22Rv1 (cell line): ENCODE measurements around the gene SLC35E3.

Experiments
- ZFX ChIP-seq: fragments of 450-650 bp; IDR thresholded peaks from 2 replicates; pipeline ENCODE4 v1.6.1; 2017; ENCODE audit warnings: antibody characterized with exemption, borderline replicate concordance
- TF ChIP-seq, protein P1 (sequence below): fragments of 450-650 bp; IDR thresholded peaks from 2 replicates; pipeline ENCODE4 v1.5.1; 2017; ENCODE audit warnings: mild to moderate bottlenecking

DNA sequence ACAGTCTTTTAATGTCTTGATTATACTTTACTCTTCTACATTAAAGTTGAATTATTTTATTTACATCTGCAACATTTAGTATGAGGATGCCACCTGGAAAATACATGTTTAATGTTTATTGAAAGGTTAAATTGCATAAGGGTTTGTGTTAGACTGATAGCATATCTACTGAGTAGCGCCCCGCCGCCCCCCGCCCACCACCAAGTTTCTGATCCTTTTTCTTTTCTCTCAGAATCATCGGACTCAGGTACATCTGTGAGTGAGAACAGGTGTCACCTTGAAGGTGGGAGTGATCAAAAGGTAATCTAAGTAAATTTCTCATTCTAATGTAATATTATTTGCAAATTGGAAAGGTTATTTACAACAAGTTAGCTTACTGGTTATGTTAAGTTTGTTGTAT lies 78.2 kb downstream of the SLC35E3 start:
- TF ChIP-seq, protein P1, sequence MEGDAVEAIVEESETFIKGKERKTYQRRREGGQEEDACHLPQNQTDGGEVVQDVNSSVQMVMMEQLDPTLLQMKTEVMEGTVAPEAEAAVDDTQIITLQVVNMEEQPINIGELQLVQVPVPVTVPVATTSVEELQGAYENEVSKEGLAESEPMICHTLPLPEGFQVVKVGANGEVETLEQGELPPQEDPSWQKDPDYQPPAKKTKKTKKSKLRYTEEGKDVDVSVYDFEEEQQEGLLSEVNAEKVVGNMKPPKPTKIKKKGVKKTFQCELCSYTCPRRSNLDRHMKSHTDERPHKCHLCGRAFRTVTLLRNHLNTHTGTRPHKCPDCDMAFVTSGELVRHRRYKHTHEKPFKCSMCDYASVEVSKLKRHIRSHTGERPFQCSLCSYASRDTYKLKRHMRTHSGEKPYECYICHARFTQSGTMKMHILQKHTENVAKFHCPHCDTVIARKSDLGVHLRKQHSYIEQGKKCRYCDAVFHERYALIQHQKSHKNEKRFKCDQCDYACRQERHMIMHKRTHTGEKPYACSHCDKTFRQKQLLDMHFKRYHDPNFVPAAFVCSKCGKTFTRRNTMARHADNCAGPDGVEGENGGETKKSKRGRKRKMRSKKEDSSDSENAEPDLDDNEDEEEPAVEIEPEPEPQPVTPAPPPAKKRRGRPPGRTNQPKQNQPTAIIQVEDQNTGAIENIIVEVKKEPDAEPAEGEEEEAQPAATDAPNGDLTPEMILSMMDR: no peak
- no peak for TF ChIP-seq ZFX
